GM18520 (cell line): Measurements from ENCODE around the gene PARD3B.

ENCODE experiments used
- ATAC-seq: cut with Tn5 transposase; IDR thresholded peaks from one replicate; pipeline ENCODE4 v1.9.1; 2021; ENCODE audit not compliant: unreplicated experiment

The PARD3B gene

DNA sequence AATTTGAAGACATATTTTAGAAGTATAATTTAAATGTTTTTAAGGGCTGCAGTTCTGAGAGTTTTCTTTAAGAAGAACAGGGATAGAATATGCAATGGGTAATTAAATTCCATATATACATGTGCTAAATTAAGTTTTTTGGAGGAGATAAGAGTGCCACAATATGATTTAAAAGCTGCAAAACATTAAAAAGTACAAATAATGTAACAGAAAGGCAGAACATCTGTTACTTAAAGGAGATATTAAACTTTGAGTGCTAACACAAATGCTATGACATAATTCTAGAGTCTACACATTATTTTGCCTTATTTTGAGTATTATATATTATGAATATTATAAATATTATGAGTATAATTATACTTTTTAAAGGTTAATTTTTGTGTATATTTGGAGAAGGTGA is 102.4 kb downstream of the PARD3B start:
- no peak for ATAC-seq

DNA sequence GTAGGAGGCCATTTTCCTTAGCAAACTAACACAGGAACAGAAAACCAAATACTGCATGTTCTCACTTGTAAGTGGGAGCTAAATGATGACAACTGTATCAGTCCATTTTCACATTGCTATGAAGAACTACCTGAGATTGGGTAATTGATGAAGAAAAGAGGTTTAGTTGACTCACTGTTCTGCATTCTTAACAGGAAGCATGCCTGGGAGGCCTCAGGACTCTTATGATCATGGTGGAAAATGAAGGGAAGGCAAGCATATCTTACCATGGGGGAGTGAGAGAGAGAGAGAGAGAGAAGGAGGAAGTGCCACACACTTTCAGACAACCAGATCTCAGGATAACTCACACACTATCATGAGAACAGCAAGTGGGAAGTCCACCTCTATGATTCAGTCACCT is 105.3 kb downstream of the PARD3B start:
- no peak for ATAC-seq

DNA sequence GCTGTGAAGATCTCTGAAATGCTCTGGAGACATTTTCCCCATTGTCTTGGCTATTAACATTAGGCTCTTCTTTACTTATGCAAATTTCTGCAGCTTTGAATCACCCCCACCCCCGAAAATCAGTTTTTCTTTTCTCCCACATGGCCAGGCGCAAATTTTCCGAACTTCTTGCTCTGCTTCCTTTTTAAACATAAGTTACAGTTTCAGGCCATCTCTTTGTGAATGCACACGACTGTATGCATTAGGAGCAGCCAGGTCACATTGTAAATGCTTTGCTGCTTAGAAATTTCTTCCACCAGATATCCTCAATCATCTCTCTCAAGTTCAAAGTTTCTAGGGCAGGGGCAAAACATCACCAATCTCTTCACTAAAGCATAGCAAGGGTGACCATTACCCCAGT is 106.8 kb downstream of the PARD3B start:
- ATAC-seq = no peak

DNA sequence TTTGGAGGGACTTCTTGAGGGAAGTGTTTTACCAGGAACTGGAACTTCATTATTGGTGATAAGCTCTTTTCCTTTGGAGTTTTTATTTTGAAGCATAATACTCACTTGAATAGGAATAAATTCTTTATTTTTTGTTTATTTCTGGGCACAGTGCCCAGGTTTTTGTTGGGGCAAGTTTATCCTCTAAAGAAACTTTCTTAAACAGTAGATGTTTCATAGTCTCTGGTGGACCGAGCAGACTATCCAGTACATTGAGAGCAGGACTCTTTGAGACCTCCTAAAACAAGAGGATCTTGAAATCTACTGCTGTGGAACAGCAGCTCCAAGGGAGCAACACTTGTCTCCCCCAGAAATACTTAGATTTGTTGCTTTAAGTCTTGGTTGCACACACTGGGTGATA is 109.4 kb downstream of the PARD3B start:
- ATAC-seq = no peak

DNA sequence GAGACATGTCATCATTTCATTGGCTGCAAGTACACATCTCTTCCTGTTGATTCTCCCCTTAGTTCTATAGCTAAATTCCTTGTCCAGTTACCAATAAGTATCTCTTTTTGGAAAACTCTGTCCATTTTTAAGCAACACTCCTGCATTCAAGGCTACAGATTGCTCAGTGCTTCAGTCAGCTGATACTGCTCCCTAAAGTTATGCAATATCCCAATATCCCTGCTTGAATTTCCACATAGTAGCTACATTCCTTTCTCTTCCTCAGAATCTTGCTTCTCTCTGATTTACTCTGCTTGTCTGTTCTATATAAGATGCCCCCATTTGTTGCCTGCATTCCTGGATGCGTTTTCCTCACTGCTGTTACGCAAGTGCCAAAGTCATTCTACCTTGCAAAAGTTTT is 109.8 kb downstream of the PARD3B start:
- no peak for ATAC-seq

DNA sequence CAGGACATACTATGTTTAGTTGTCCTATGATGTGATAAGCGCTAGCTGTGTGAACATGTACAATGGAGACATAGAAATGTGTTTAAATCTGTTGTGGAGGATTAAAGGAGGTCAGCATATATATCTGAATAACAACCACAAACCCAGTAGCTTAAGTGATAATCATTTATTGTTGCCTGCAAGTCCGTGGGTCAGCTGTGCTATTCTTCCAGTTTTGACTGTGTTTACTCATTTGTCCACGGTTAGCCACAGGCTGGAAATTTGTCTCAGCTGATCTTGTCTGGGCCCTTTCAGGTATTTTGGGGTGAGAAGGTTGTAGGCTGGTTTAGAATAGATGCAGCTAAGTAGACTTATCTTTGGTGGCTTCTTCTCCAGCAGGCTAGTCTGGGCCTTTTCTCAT is 110.4 kb downstream of the PARD3B start:
- ATAC-seq = no peak

DNA sequence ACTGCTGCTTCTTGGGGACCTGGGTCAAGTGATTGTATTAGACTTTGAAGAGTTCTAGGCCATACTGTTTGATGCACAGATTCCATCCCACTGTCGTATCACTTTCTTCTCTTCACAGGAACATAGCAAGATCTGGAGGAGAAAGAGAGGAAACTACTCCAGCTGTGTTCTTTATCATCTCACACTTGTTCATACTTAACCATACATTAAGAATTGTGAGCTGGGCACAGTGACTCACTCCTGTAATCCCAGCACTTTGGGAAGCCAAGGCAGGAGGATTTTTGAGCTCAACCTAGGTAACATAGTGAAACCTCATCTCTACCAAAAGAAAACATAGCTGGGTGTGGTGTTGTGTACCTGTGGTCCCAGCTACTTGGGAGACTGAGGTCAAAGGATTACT is 111.7 kb downstream of the PARD3B start:
- ATAC-seq = no peak

DNA sequence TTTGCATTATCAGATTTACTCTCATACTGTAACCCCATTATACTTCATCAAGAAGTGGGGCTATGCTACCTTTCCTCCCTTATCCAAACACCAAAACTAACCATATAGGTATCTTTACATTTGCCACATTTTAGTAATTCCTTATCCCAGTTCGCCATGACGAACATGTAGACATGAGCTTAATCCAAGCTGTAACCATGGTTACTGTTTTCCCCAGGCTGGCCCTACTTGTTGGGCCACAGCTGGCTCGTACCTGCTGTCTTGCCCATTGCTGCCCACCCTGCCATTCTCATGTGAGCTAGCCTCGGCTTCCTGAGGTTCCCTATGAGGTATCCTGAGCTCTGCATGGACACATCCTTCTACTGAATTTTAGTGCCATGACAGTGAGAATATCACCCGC is 117.7 kb downstream of the PARD3B start:
- ATAC-seq = no peak

DNA sequence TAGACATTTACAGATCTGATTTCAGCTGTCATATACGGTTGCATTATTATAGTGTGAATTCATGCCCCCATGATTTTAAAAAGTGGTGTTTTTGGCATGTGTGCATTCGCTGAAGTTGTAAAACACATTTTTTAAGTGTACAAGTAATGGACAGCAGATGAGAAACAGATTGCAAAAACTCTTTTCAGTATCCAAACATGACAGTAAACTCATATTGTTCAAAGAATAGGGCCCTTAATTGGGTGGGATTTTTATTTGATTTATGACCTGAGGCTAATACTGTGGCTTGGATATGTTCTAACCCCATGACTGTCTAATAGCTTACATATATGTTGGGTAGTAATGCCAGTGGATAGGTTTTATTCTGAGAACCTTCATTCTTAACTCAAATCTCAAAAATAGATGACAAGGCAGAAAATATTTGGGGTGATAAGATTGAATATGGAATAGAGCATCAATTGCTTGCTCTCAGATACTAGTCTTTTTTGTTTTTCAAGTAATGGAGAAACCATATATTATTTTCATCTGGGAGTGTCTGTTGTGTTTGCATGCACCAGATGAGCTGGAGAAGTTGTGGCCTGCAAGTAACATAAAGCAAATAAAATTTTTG is 118.6 kb downstream of the PARD3B start:
- no peak for ATAC-seq

DNA sequence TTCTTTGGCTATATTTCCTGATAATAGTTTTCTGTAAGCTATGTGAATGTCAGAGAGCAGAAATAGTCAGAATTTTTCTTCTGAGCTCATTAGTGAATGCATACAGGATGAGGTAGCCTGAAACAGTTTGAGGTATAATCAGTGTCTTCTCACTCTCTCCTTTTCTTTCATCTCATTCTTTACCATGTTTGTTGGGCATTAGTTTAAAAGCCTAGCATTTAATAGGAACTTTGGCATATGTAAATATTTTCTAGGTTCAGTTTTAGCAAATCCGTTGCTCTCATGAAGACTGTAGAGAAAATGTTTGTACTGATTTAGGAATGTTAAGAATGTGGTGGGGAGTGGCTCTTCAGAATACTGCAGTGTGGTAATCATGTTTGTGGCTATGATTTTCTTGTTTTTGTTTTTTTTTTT is 119.4 kb downstream of the PARD3B start:
- ATAC-seq = no peak

DNA sequence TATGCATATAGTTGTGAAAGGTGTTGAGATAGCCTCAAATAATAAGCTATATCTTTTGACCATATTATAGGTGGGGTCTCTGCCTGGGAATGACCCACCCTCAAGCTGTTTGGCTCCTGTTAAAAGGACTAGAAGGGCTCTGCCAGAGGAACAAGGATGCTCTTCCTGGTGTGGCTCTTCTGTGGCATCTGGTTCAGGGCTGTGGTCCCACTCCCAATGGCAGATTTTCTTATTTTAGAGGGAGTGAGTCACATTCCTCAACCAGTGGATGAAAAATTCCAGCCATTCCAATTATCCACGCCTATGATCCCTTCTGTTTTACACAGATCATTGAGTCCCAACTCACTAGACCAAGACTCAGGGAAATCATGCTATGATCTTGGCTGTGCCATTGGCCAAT is 119.9 kb downstream of the PARD3B start:
- no peak for ATAC-seq

DNA sequence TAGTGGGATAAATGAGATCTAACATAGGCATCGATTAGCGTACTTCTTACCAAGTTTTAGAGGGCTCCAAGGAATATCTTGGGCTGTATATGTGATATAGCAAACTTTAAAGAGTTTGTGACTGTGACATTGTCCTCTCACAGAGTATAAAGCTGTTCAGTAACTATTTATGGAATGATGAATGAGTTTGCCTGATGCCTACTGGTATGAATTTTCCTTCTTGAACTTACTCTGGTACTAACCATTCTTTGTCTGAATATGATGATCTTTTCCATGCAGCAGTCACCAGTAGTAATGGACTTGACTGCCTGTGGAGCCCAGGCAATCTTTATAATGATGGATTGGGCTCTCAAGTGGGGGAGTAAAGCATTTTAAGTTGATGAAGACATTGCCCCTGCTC is 120.5 kb downstream of the PARD3B start:
- ATAC-seq = no peak

DNA sequence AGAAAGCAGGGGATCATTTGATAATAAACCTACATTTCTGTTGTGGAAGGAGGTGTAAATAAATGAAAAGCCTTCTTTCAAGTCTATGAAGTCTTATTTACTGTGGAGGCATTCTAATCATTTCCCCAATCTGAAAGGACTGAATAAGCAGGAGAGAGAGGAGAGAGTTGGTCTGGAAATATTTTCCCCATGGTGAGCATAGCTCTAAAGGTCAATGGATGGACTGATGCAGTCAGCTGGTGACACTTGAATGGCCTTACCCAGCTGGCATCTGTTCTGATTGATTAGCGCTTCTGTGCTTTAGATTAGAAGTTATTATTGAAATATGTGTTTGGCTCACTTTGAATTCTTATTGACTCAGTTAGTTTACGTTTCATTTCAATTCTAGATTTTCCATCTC is 122.7 kb downstream of the PARD3B start:
- ATAC-seq = no peak

DNA sequence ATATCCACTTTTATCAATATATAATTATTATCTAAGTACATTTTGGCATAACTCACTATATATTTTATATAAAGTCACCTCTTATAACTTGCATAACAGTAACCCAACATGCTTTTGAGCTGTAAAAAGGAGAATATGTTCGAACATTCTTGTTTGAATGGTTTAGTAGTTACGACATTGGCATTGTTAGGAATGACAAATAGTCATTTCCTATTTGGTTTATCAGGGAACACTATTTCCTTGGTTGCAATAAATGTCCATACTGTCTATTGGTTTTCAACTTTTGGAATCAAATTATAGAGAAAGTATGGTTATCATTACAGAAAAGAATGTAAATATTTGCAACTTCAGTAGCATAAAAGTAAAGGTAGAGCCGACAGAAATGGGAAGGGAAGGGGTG is 124.1 kb downstream of the PARD3B start:
- ATAC-seq = no peak

DNA sequence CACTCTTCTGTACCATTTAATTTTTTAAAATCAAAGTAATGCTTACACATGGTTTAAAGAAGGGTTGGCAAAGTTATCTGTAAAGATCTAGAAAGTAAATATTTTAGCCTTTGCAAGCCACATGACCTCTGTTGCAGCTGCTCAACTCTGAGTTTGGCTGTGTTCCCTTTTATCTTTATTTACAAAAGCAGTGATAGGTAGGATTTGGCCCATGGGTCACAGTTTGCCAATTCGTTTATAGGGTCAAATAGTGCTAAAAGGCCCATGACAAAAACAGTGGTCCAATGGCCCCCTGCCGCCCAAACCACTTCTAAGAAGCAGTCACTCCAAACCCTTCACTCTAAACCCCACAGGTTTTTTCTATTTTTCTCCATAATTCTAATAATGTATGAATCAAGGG is 124.8 kb downstream of the PARD3B start:
- no peak for ATAC-seq

DNA sequence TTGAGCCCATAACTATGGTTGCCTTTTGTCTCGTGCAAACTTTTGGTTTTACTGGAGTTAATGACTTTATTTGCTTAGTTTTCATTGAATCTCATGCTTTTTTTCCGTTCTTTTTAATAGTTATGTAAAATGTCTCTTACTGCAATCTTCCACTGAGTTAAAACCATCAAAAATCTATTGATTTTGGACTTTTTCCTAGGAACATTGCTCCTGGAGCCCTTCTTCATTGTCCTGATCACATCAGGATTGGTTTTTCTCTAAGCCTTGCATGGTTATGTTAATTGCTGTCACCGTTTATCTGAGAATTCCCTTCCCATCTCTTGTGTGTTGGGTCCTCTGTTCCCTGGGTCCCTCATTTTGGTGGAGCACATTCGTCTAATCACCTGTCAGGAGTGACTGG is 125.5 kb downstream of the PARD3B start:
- no peak for ATAC-seq

DNA sequence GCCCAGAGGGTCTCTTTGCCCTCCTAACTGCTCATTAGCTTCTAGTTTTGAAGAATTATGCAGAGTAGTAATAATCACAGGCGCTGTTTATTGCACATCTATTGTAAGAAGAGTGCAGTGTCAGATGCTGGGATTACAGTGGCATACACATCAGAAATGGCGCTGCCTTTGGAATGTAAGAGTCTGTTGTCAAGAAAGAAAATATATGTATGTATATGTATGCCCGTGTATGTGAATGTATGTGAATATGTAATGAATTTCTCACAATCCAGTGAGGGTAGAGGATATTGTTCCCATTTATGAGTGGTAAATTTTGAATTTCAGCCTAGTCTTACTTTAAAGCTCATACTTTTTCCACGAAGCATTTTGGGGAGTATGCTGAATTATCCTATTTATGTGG is 127.5 kb downstream of the PARD3B start:
- ATAC-seq = no peak

DNA sequence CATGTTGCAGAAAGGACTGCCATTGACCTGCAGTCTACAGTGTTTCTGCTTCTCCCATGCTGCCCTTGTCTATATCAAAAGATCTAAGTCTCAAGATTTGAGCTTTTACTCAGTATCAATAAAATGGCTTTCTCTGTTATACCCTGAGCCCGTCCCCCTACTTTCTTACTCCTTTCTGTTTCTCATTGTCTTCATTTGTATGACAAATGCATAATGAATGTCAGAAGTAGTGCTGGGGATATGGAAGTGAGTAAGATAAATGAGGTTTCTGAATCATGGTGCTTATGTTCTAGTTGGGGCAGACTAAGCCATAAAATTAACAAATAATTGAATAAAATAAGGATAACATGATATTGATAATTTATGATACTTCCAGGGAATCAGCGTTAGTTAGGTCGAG is 128.6 kb downstream of the PARD3B start:
- ATAC-seq = no peak

DNA sequence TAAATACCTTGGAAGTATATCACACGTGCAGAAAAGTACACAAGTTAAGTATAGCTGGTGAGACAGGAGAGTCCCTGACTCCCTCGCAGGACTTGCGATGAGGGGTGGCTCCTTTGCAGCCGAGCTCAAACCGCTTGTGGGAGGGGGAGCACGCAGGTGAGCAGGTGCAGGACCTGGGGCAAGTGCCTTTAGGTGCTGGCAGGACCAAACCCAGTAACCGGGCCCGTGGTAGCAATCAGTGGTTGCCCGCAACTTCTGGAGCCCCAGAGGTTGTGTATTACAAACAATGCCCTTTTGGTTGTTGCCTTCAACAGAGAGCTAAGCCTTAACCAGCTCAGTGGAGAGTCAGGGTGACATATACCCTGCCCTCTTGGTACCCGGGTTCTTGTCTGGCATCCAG is 132.8 kb downstream of the PARD3B start:
- ATAC-seq = no peak

DNA sequence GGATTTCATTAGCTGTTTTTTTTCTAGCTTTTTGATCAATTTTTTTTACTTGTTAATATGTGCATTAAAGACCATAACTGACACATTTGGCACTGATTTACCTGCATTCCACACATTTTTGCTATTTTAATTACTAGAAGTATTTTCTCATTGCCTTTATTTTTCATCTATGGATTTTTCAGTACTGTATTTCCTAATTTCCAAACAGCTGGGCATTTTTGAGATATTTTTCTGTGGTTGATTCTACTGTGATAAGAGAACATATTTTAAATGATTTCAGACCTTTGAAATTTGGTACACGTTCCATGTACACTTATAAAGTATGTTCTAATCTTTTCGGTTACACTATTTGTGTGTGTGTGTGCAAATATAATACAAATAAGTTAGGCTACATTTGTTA is 135.3 kb downstream of the PARD3B start:
- ATAC-seq = no peak

DNA sequence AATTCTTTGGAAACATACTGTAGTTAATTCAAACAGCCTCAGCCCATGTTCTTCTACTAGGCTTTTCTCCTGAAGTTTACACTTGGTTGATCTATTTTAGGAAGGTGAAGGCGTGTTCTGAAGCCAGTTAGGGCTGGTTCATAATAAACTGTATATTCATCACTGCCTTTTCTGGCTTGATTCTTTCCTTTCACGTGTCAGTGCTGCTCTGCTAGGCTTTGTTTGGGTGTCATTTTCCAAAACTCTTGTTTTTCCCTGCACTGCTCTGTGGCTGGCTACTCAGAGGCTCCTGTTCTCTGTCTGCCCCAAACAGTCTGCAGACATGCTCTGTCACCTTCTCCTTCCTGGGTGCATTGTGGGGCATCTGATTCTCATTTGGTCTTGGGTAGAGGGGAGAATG is 136.1 kb downstream of the PARD3B start:
- ATAC-seq = no peak

DNA sequence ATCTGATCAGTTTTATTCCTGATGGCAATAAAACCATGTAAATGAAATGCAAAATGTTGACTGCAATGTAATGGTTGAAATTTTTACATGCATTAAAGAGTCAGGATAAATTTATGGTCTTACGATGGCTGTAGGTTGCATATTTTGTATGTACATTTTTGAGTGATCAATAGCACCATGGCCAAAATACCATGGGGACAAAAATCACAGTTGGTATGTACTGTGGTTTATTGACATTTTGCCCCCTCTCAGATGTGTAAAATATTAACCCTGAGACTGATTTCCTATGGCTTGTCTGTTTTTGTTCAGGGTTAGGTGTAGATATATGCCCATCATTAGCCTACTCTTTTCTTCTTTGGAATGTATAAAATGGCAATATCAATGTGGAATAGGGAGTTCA is 138.1 kb downstream of the PARD3B start:
- no peak for ATAC-seq

DNA sequence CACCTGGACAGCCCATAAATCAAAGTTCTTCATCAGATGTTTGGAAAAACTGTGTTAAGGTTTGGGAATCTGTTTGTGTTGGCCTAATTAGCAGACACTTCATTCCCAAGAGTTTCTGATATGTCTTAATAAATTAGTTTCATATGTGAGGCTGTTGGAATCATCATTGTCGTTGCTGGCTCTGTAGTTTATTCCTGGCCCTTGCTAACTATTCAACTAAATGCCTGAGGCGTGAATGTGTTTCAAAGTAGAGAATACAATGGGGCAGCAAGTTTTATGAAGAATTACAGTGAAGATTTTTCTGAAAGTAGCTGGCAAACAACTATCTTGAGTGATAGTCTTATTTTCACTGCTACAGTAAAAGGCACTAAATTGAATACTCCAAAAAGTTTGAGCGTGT is 141.1 kb downstream of the PARD3B start:
- ATAC-seq = no peak

DNA sequence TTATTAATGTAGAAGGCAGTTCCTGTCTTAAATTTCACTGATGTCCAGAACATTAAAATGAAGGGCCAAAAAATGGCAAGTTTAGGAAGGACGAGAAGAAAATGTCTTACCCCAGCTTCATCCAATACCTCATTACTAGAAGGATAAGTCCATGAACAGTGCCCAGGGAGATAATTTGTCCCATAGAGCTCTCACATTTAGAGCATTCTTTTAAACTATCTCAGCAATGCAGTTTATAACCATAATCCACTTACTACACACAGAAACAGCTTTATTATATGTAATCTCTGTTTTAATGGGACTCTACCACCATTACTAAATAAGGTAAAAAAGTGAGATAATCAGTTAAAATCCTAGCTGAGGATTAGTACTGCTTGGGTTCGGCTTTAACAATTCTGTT is 142.5 kb downstream of the PARD3B start:
- no peak for ATAC-seq
